Cardiac septum (tissue), 1 donor: ENCODE data around the gene GRK3. TPM values are rescaled to one million over a fixed set of nuclear protein-coding genes. Genes with fewer than 3 reads are reported as not detected.

Experiments used
- DNase-seq: peaks from one replicate; pipeline ENCODE4 v3.0.0-alpha.2; 2020; ENCODE audit warnings: low spot score
- intact Hi-C: fragments of 100-400 bp; cut with DNase I; formaldehyde crosslinking; loops from one replicate; pipeline ENCODE4 v1.14.0; 2022
- total RNA-seq: library from RNA; stranded (reverse); fragmentation: NEBNext Ultra II Directional; extraction: Animal tissue kit (Norgen Biotek cat#: 25700); gene quantifications from one replicate; pipeline ENCODE4 v1.2.1, GENCODE V29; 2021
- donor health status: DM: no; HTN: no; CAD: no.

GRK3 gene
- total RNA-seq, 1 donor from 2014 or later: 4.8 TPM

DNA sequence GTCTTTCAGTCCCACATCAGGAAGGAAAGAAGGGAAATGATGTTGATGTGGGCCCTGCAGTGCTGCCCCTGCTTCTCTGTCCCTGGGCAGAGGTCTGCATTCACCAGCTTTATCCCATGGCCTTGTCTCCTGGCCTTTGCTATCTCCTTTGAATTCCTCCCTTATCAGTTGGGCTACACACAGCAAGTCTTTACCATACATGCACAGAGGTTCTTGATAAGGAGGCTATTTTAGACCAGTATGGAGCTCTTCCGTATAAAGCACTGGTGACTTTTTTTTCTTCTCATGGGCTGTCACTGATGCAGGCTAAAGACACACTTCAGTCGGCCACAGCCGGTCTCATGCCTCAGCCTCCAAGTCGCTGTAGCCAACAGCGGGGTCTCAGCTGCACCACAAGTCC lies 197.7 kb downstream of the GRK3 start:
- intact Hi-C loops: no loop called here
- no peak for DNase-seq

DNA sequence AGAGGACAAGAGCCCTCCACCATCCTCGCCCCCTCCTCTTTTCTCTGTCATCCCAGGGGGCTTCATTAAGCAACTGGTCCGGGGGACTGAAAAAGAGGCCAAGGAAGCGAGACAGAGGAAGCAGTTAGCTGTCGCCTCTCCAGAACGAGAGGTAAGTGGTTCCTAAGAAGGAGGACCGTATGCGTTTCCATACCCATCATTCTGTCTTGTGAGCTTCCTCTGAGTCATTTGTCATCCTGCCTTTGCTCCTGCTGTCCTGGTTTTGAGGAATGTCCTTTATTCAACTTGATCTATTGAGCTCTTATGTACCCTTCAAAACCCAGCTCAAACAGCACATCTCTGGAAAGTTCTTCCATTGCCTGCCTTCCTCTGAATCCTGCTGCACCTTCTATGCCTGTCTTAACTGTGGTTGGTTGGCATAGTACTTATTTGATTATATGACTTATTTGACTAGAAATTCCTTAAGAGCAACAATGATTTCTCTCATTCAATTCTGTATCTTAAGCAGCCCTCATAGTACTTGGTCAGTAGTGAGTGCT lies 198.8 kb downstream of the GRK3 start:
- intact Hi-C loops: no loop called here
- DNase-seq: no peak

DNA sequence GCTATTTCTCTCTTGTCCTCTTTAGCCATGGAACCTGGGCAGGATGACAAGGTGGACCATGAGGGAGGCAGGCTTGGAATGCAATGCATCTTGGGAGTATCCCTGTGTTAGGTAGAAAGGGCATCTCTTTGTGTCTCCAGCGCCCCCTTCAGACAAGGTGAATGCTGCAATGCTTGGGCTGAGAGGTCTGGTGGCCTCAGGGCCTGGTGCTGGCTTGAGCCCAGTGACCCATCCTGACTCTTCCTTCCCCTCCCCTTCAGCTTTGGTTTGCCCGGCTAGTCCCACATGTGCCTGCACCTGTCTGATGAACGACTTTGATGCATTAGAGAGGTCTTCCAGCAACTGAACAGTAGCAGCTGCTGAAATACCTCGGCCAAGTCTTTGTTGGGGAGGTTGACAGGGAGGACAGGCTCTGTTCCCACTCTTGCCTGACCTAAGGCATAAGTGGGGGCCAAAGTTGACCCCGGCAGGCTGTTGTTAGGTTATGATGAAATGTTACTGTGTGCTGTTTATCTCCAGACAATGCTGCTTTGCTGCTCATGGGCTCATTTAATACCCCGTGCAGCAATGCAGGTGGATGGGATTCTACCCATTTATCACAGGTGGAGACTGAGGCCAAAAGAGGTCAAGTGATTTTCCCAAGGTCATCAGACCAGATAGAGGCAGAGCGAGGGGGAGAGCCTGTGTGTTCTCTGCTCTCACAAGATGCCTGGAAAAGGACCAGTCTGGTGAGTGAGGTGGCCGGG lies 200.0 kb downstream of the GRK3 start:
- intact Hi-C loops: no loop called here

DNA sequence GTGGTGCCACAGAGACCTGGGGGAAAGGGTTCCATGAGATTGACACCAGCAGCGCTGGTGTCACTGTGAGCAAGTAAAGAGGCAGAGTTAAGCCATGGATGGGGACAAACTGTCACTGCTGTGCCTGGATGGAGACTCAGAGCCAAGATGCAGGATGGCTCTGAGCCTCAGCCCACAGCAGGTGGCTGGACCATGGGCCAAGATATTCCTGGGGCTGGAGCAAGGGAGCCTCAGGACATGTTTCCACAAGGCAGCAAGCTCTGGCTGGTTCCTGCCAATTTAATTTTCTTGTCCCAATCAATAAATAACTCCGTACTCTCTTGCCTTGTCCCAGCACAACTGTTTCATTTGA lies 200.5 kb downstream of the GRK3 start:
- no peak for DNase-seq
- intact Hi-C loops: no loop called here

More for the DNA sequence above, 200.0 kb downstream of the GRK3 start:
- no peak for DNase-seq

DNA sequence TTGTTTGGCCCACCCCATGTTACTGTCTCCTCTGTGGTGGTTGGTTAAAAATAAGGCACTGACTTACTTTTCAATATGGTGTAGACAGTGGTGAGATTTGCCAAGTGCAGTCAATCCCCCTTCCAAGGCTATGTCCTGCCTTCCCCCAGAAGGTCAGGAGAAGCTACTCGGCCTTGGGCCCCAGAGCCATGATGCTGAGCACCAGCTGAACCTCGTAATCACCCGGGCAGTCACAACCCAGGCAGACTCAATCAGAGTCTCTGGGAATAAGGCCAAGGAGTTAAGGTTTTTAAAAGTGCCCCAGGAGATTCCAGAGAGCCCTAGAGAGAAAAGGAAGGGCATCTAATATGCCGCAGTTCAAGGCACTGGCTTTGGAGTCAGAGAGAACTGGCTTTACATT lies 201.3 kb downstream of the GRK3 start:
- no peak for DNase-seq
- intact Hi-C loops: no loop called here

DNA sequence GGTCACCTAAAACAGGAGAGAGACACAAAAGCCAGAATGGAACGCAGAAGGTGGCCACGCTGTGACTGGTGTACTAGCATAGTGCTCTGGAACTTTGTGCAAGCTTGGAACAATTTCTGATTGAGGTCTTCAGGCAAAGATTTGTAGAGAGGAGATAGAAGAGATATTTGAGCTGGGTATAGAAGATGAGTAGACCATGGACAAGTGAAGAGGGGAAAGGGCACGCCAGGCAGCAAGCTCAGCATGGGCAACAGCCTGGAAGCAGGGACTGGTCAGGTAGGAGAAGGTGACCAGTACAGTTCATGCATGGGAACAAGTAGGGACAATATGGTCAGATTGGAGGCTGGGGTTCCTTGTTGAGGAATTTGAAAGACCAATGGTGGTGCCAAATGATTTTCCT lies 201.9 kb downstream of the GRK3 start:
- no peak for DNase-seq
- intact Hi-C loops: no loop called here

DNA sequence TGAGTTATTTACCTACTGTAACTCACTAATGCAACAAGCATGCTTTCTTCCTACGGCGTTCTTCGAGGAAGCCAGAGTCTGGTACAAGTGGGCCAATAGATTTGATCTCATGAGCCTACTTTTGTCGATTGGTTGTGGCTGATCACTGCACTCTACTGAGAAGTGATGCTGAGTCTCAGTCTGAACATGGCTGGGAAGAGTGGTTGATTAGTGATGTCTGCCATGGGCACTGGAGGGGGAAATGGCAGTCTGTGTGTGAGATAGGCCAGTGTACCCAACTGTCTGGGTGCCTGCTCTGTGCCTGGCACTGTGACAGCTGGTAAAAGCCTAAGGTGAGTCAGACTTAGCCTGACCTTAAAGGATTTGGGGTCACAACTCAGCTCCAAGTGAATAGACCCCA lies 205.9 kb downstream of the GRK3 start:
- no peak for DNase-seq
- intact Hi-C loops: loop anchor here (5.0 to 10.0 kb wide), 2 partner anchors 63 to 206 kb away; partner anchors contain the start of gene GRK3

DNA sequence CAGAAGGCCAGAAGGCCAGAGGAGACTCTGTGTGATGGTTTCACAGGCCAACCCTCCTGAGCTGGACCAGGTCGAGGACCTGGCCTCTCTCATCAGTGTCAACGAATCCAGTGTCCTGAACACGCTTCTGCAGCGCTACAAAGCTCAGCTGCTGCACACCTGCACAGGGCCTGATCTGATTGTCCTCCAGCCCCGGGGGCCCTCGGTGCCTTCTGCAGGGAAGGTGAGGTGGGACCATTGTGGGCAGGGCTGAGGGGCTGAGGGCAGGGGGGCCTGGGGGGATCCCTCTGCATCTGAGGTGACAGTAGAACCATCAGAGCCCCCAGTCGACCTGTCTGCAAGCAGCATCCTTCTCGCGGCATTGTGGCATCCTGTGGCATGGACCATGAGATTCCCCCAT lies 207.8 kb downstream of the GRK3 start:
- intact Hi-C loops: loop anchor here (5.0 to 10.0 kb wide), 2 partner anchors 65 to 207 kb away; partner anchors contain the start of gene GRK3
- DNase-seq: no peak

DNA sequence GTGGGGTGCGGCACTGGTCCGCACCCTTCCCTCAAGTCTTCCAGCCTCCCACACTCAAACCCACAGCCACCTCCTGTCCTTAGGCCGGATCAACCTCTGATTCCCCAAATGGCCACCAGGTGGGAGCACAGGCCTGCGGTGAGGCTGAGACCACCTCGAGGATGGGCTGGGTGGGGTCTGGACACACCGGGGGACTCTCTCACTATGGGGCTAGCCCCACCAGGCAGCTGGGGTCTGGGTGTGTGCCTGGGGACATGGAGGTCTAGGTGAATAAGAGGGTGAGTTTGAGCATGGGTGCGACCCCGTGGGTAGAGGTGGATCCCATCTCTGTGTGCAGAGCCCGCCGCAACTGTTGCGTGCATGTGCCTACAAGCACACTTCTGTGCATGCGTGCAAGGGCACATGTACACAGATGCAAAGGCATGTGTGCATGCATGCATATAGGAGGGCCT lies 210.1 kb downstream of the GRK3 start:
- no peak for DNase-seq
- intact Hi-C loops: loop anchor here (2.0 to 10.0 kb wide), 3 partner anchors 67 to 312 kb away; partner anchors contain the start of gene GRK3

DNA sequence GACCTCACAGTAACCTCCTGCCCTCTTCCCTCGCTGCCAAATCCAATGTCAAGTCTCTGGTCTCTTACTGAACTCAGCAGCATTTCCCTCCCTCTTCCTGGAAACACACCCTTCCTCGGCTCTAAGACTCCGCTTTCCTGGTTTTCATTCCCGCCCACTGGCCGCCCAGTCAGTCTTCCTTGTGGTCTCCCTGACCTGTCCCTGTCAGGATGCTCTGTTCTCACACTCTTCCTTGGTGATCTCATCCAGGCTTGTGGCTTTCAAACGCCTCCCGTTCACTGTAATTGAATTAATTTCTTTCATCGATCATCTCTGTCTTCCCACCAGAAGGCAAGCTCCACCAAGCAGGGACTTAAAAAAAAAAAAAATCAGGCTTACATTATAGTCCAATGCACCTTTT lies 211.1 kb downstream of the GRK3 start:
- intact Hi-C loops: loop anchor here (2.0 to 10.0 kb wide), 2 partner anchors 211 to 313 kb away; partner anchors contain the start of gene GRK3
- no peak for DNase-seq

DNA sequence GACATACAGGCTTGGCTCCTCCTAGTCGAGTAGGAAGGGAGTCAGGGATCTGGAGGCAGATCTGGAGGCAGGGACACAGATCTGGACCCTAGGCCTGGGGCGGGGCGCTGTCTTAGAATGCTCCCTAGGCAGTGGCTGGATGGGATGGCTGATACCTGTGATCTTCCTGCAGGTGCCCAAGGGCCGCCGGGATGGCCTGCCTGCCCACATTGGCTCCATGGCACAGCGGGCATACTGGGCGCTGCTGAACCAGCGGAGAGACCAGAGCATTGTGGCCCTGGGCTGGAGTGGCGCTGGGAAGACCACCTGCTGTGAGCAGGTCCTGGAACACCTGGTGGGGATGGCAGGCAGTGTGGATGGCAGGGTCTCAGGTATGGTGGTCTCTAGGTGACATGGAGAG lies 212.9 kb downstream of the GRK3 start:
- intact Hi-C loops: loop anchor here (10.0 kb wide), 1 partner anchor 213 kb away; the partner anchor contains the start of gene GRK3
- no peak for DNase-seq

DNA sequence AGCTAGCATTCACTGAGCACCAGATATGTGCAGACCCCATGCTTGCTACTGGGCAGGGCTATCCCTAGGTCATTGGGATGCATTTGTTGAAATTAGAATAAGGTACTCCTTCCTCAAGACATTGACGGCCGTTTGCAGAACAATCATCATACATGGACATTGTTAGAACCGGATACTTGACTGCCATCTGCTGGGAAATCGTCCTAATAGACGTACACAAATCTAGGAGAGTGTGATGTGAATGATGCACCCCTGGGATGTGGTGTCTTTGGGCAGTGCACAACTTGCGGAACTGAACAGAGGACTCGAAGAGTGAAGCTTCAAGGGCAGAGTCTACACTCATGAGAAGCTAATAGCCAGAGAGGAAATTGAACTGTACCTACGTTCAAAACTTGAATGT lies 213.4 kb downstream of the GRK3 start:
- no peak for DNase-seq
- intact Hi-C loops: loop anchor here (10.0 kb wide), 1 partner anchor 213 kb away; the partner anchor contains the start of gene GRK3

Other genes with a start within 250 kb of the GRK3 start
- 254 TPM for gene MYO18B, start 177.5 kb downstream of the GRK3 start, total RNA-seq